Upper lobe of left lung (tissue), 4 donors: ENCODE results near the gene PCYT1A.

Experiments used
- POLR2AphosphoS5 ChIP-seq, 2 donors: sonication (generic); formaldehyde crosslinking; IDR thresholded peaks; one replicate each; pipeline ENCODE4 v1.5.1; 2017; ENCODE audit warnings: antibody characterized with exemption in 2 of 2
- TF ChIP-seq, protein P1 (sequence below), 6 experiments: fragments of 450-650 bp in 4 of 6; fragments of 200-600 bp in 2 of 6; sonication (generic) in 2 of 6; IDR thresholded peaks; one replicate each; pipeline ENCODE4 v1.5.1; 2016 to 2019; ENCODE audit warnings: antibody characterized with exemption in 6 of 6

DNA sequence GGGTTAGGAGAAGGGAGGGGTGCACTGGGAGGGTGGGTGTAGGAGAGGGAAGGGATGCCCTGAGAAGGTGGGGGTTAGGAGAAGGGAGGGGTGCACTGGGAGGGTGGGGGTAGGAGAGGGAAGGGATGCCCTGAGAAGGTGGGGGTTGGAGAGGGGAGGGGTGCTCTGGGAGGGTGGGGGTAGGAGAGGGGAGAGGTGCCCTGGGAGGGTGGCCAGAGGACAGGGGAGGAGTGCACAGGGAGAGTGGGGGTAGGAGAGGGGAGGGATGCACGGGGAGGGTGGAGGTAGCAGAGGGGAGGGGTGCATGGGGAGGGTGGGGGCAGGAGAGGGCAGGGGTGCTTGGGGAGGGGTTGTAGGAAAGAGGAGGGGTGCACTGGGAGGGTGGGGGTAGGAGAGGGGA lies 47.5 kb upstream of the PCYT1A start:
- no peak for TF ChIP-seq POLR2AphosphoS5 (IDR thresholded peaks at IDR 0.05)
- TF ChIP-seq, protein P1, sequence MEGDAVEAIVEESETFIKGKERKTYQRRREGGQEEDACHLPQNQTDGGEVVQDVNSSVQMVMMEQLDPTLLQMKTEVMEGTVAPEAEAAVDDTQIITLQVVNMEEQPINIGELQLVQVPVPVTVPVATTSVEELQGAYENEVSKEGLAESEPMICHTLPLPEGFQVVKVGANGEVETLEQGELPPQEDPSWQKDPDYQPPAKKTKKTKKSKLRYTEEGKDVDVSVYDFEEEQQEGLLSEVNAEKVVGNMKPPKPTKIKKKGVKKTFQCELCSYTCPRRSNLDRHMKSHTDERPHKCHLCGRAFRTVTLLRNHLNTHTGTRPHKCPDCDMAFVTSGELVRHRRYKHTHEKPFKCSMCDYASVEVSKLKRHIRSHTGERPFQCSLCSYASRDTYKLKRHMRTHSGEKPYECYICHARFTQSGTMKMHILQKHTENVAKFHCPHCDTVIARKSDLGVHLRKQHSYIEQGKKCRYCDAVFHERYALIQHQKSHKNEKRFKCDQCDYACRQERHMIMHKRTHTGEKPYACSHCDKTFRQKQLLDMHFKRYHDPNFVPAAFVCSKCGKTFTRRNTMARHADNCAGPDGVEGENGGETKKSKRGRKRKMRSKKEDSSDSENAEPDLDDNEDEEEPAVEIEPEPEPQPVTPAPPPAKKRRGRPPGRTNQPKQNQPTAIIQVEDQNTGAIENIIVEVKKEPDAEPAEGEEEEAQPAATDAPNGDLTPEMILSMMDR (IDR thresholded peaks at IDR 0.05), result no peak
